Measurements from ENCODE around the gene MYLK.
"Not testable (repeated sequence)": the region's sequence is repeated elsewhere in the genome, so short reads cannot be mapped to it uniquely, and the experiment has no call there.

MYLK gene

GRCh38 chr3:123618768-123619484 is 265.2 kb downstream of the MYLK start:
- peak; percentile 87 to 94 for DNase-seq (ENCODE audit: low read depth in 2 of 2)
- no peak for TF ChIP-seq CTCF (IDR thresholded peaks at IDR 0.05; ENCODE audit: low read depth, low read length)
- no peak overlapping the region for H3K4me3 ChIP-seq (replicated peaks in 1 of 2; ENCODE audit: low read depth in 2 of 2, low read length in 2 of 2)

DNA sequence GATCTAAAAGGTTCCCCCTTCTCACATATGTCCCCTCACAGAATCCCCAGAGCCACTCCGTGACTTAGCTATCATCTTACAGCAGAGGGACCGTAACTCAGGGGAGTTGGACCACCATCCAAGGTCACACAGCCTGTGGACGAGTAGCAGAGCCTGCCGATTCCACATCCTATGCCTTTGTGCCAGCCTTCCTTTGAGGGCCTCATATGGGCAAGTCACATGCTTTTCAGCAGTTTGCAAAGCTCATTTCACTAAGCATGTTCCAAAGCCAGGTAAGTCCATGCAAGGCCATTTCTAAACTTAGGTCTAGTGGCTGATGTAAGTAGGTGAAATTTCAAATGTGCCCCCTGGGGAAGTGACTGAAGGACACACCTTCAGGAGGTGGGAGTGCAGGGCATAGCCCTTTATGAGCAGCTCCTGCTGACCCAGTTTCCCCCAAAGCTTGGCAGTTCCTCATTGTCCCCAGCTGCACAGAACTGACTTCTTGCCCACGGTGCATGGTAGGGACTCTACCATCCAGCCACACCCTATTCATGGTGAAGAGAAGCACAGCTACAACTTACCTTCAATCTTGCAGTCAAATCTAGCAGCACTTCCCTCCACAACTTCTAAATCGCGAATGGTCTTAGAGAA is 265.9 kb downstream of the MYLK start:
- no peak overlapping the region for H3K4me3 ChIP-seq (replicated peaks in 1 of 2; ENCODE audit: low read depth in 2 of 2, low read length in 2 of 2)
- no peak for DNase-seq (ENCODE audit: low read depth in 2 of 2)
- TF ChIP-seq CTCF (IDR thresholded peaks at IDR 0.05; ENCODE audit: low read depth, low read length), result no peak

DNA sequence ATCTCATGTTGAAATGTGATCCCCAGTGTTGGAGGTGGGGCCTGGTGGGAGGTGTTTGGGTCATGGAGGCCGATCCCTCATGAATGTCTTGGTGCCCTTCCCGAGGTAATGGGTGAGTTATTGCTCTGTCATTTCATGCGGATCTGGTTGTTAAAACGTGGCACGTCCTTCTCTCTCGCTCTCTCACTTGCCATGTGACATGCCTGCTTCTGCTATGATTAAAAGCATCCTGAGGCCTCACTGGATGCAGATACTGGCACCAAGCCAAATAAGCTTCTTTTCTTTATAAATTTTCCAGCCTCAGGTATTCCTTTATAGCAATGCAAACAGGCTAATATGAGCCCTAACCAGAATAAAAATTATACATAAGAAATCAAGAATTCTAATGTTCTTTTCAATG is 267.5 kb downstream of the MYLK start:
- no peak overlapping the region for H3K4me3 ChIP-seq (replicated peaks in 1 of 2; ENCODE audit: low read depth in 2 of 2, low read length in 2 of 2)
- TF ChIP-seq CTCF (IDR thresholded peaks at IDR 0.05; ENCODE audit: low read depth, low read length), result no peak
- no peak for DNase-seq (ENCODE audit: low read depth in 2 of 2)

DNA sequence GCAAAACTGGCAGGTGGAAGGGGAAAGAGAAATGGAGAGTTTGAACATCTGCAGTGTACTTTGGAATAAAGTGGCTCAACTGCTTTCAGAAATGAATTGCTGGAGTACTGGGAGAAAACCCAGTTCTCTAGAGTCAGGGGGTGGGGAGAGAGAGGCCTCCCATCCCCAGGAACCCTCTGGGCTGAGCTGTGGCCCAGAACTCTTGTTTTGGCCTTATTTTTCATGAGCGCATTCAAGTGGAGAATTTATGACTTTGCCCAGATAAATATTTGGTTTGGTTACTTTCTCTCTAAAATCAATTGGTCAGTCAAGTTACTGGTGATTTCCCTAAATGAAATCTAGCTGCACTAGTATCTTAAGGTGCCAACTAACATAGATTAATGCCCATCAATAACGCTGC is 270.6 kb downstream of the MYLK start:
- H3K4me3 ChIP-seq (replicated peaks in 1 of 2; ENCODE audit: low read depth in 2 of 2, low read length in 2 of 2), result no peak overlapping the region
- no peak for TF ChIP-seq CTCF (IDR thresholded peaks at IDR 0.05; ENCODE audit: low read depth, low read length)
- DNase-seq (ENCODE audit: low read depth in 2 of 2), result no peak

DNA sequence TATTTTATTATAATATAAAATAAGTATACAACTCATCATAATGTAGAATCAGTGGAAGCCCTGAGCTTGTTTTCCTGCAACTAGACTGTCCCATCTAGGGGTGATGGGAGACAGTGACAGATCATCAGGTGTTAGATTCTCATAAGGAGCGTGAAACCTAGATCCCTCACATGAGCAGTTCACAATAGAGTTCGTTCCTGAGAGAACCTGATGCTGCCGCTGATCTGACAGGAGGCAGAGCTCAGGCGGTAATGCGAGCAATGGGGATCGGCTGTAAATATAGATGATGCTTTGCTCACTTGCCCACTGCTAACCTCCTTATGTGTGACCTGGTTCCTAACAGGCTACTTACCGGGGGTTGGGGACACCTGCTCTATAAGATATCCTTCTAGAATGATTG is 272.5 kb downstream of the MYLK start:
- not testable (repeated sequence) for DNase-seq (ENCODE audit: low read depth in 2 of 2); H3K4me3 ChIP-seq (replicated peaks in 1 of 2; ENCODE audit: low read depth in 2 of 2, low read length in 2 of 2)

- DNase-seq (ENCODE audit: low read depth in 2 of 2), result no peak
- TF ChIP-seq CTCF (IDR thresholded peaks at IDR 0.05; ENCODE audit: low read depth, low read length), result no peak
- H3K4me3 ChIP-seq (replicated peaks in 1 of 2; ENCODE audit: low read depth in 2 of 2, low read length in 2 of 2), result no peak overlapping the region
Measured at GRCh38 chr3:123611082-123611481, 273.1 kb downstream of the MYLK start.

DNA sequence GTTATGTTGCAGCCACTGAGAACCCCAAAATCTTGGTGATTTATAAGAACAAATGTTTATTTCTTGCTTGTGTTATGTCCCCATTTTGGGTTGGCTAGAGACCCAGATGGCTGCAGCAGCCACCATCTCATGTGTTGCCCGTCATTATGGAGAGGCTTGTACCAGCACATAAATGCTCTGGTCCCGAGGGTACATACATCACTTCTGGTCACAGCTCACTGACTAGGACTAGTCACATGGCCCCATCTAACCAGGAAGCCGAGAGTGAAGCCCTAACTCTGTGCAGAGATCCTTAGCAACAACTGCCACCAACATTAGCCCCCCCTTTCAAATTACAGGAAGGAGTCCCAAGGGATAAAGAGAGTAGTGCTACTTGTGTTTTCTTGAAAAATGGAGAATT is 273.8 kb downstream of the MYLK start:
- no peak for DNase-seq (ENCODE audit: low read depth in 2 of 2)
- TF ChIP-seq CTCF (IDR thresholded peaks at IDR 0.05; ENCODE audit: low read depth, low read length), result no peak
- no peak overlapping the region for H3K4me3 ChIP-seq (replicated peaks in 1 of 2; ENCODE audit: low read depth in 2 of 2, low read length in 2 of 2)

Data from cardiac fibroblast (primary cell).